Activated CD4-positive, alpha-beta T cell treated with anti-CD3 and anti-CD28 coated beads for 48 hours (primary cell): ENCODE data around the gene NKX1-2.

Experiments used
- DNase-seq: peaks from one replicate; pipeline ENCODE4 v3.0.0-alpha.2; 2020

Gene NKX1-2

GRCh38 chr10:124450012-124450782 lies at the start of gene NKX1-2:
Gene NKX1-2 (minus strand): TSS chr10:124450035. CDS start chr10:124449943, 92 bp downstream.
- peak; percentile 27 for DNase-seq

GRCh38 chr10:124498056-124498455 lies 48.2 kb upstream of the NKX1-2 start:
- DNase-seq: no peak

- DNase-seq: no peak
These were observed 47.5 kb upstream of the NKX1-2 start for GRCh38 chr10:124497196-124497881.

GRCh38 chr10:124496620-124497019 lies 46.8 kb upstream of the NKX1-2 start:
- no peak for DNase-seq

GRCh38 chr10:124496150-124496549 lies 46.3 kb upstream of the NKX1-2 start:
- DNase-seq: no peak

GRCh38 chr10:124495725-124496124 lies 45.9 kb upstream of the NKX1-2 start:
- DNase-seq: no peak

GRCh38 chr10:124495162-124495561 lies 45.3 kb upstream of the NKX1-2 start:
- DNase-seq: no peak

- DNase-seq: peak; percentile 29
These were observed 44.4 kb upstream of the NKX1-2 start for GRCh38 chr10:124494046-124494807.

GRCh38 chr10:124493214-124493882 lies 43.5 kb upstream of the NKX1-2 start:
- DNase-seq: no peak

GRCh38 chr10:124492266-124492665 lies 42.4 kb upstream of the NKX1-2 start:
- DNase-seq: no peak

- no peak for DNase-seq
These were observed 41.3 kb upstream of the NKX1-2 start for GRCh38 chr10:124491105-124491504.

GRCh38 chr10:124486635-124487034 lies 36.8 kb upstream of the NKX1-2 start:
- no peak for DNase-seq

GRCh38 chr10:124484661-124485060 lies 34.8 kb upstream of the NKX1-2 start:
- no peak for DNase-seq

GRCh38 chr10:124484031-124484430 lies 34.2 kb upstream of the NKX1-2 start:
- DNase-seq: no peak

GRCh38 chr10:124482876-124483275 lies 33.0 kb upstream of the NKX1-2 start:
- no peak for DNase-seq

GRCh38 chr10:124482236-124482800 lies 32.5 kb upstream of the NKX1-2 start:
- no peak for DNase-seq

- no peak for DNase-seq
These were observed 31.9 kb upstream of the NKX1-2 start for GRCh38 chr10:124481717-124482116.

- DNase-seq: no peak
These were observed 31.0 kb upstream of the NKX1-2 start for GRCh38 chr10:124480860-124481259.

- no peak for DNase-seq
These were observed 28.7 kb upstream of the NKX1-2 start for GRCh38 chr10:124478515-124478914.

- DNase-seq: no peak
These were observed 28.0 kb upstream of the NKX1-2 start for GRCh38 chr10:124477614-124478363.

- DNase-seq: no peak
These were observed 26.3 kb upstream of the NKX1-2 start for GRCh38 chr10:124476043-124476725.
